HepG2 (cell line): Measurements from ENCODE around the gene SRSF10.

Experiments
- FOXO1 ChIP-seq: sonication (generic); formaldehyde crosslinking; IDR thresholded peaks from 2 replicates; pipeline ENCODE4 v1.4.0; 2020; ENCODE audit warnings: missing genetic modification reagents
- GATA4 ChIP-seq: sonication (generic); IDR thresholded peaks from 2 replicates; pipeline ENCODE4 v1.6.1; 2016; ENCODE audit warnings: antibody characterized with exemption, low read depth, borderline replicate concordance
- REST ChIP-seq, 2 experiments: IDR thresholded peaks; 2 replicates each; pipeline ENCODE4 v1.6.1; 2011 to 2012; ENCODE audit warnings: low read length in 2 of 2, borderline replicate concordance in 1 of 2, low read depth in 1 of 2, mild to moderate bottlenecking in 1 of 2, moderate library complexity in 1 of 2
- STAT5B ChIP-seq: sonication (generic); formaldehyde crosslinking; IDR thresholded peaks from 2 replicates; pipeline ENCODE4 v1.4.0; 2020; ENCODE audit warnings: missing genetic modification reagents
- ZBTB21 ChIP-seq: sonication (generic); formaldehyde crosslinking; IDR thresholded peaks from 2 replicates; pipeline ENCODE4 v1.4.0; 2020; ENCODE audit warnings: missing genetic modification reagents

GRCh38 chr1:23984417-23985186 is 4.5 kb upstream of the SRSF10 start:
- TF ChIP-seq REST (IDR thresholded peaks at IDR 0.05; ENCODE audit: borderline replicate concordance in 1 of 2, low read depth in 1 of 2, low read length in 2 of 2) = no peak
- TF ChIP-seq ZBTB21 = no peak
- TF ChIP-seq GATA4 = no peak
- TF ChIP-seq FOXO1 (CRISPR knock-in tag) = no peak
- TF ChIP-seq STAT5B (CRISPR knock-in tag) = no peak
